ENCODE results near the gene PRTN3. TPM values are rescaled to one million over a fixed set of nuclear protein-coding genes. Genes with fewer than 3 reads are reported as not detected.

The PRTN3 gene
- total RNA-seq, 1 donor from 2014 or later = not detected

GRCh38 chr19:868458-869244, 27.9 kb downstream of the PRTN3 start:
- H3K27me3 ChIP-seq (ENCODE audit: low read depth) = no peaks in the 10 kb centered on the region
- no peak for TF ChIP-seq CTCF (IDR thresholded peaks at IDR 0.05; ENCODE audit: borderline replicate concordance)
- no peak for DNase-seq
- peaks cover 47% of the 10 kb centered on the region for H3K4me1 ChIP-seq
- H3K36me3 ChIP-seq = peaks cover 14% of the 10 kb centered on the region
- no peak overlapping the region for H3K4me3 ChIP-seq
- peak overlapping the region; percentile 60 for H3K27ac ChIP-seq (replicated peaks)
- intact Hi-C loops (cut with micrococcal nuclease) = no loop called here
- no peaks in the 10 kb centered on the region for H3K9me3 ChIP-seq (replicated peaks)

GRCh38 chr19:869245-870177, 28.7 kb downstream of the PRTN3 start:
- peak overlapping the region; percentile 60 for H3K27ac ChIP-seq (replicated peaks)
- H3K27me3 ChIP-seq (ENCODE audit: low read depth) = no peaks in the 10 kb centered on the region

GRCh38 chr19:870314-870713, 29.5 kb downstream of the PRTN3 start:
- peaks cover 41% of the 10 kb centered on the region for H3K4me1 ChIP-seq
- intact Hi-C loops (cut with micrococcal nuclease) = no loop called here
- H3K27me3 ChIP-seq (ENCODE audit: low read depth) = no peaks in the 10 kb centered on the region
- H3K9me3 ChIP-seq (replicated peaks) = no peaks in the 10 kb centered on the region
- no peak for TF ChIP-seq CTCF (IDR thresholded peaks at IDR 0.05; ENCODE audit: borderline replicate concordance)
- H3K36me3 ChIP-seq = peaks cover 22% of the 10 kb centered on the region
- H3K27ac ChIP-seq (replicated peaks) = peak overlapping the region; percentile 60
- H3K4me3 ChIP-seq = no peak overlapping the region
- no peak for DNase-seq

More at GRCh38 chr19:869245-870177, 28.7 kb downstream of the PRTN3 start:
- H3K36me3 ChIP-seq = peaks cover 18% of the 10 kb centered on the region
- H3K4me3 ChIP-seq = no peak overlapping the region
- no peak for TF ChIP-seq CTCF (IDR thresholded peaks at IDR 0.05; ENCODE audit: borderline replicate concordance)
- peaks cover 41% of the 10 kb centered on the region for H3K4me1 ChIP-seq
- intact Hi-C loops (cut with micrococcal nuclease) = no loop called here
- peak; percentile 66 for DNase-seq
- H3K9me3 ChIP-seq (replicated peaks) = no peaks in the 10 kb centered on the region

- intact Hi-C loops (cut with micrococcal nuclease) = no loop called here
- DNase-seq = peak; percentile 80
- Histone ChIP-seq H3K27me3 (ENCODE audit: low read depth) (no peaks in the 10 kb centered on the region), H3K4me3 (no peak overlapping the region), H3K36me3 (peaks cover 27% of the 10 kb centered on the region), H3K27ac (replicated peaks) (peak overlapping the region; percentile 56), H3K4me1 (peaks cover 41% of the 10 kb centered on the region), H3K9me3 (replicated peaks) (no peaks in the 10 kb centered on the region)
- TF ChIP-seq CTCF (IDR thresholded peaks at IDR 0.05; ENCODE audit: borderline replicate concordance) = no peak
Measured at GRCh38 chr19:870963-871401, 30.2 kb downstream of the PRTN3 start.

- no peak for TF ChIP-seq CTCF (IDR thresholded peaks at IDR 0.05; ENCODE audit: borderline replicate concordance)
- intact Hi-C loops (cut with micrococcal nuclease) = no loop called here
- DNase-seq = no peak
- Histone ChIP-seq H3K27ac (replicated peaks) (peak overlapping the region; percentile 84), H3K36me3 (peaks cover 31% of the 10 kb centered on the region), H3K27me3 (ENCODE audit: low read depth) (no peaks in the 10 kb centered on the region), H3K4me3 (peak overlapping the region; percentile 45), H3K4me1 (peaks cover 41% of the 10 kb centered on the region), H3K9me3 (replicated peaks) (no peaks in the 10 kb centered on the region)
Measured at GRCh38 chr19:871446-872265, 30.9 kb downstream of the PRTN3 start.
